Measurements from ENCODE around the gene KTI12. TPM values are rescaled to one million over a fixed set of nuclear protein-coding genes. Genes with fewer than 3 reads are reported as not detected.

Gene KTI12
- total RNA-seq, 1 donor from 2014 or later, result 16.5 TPM

- intact Hi-C loops (cut with micrococcal nuclease), result no loop called here
Measured at GRCh38 chr1:51989582-51990477, 43.8 kb downstream of the KTI12 start.

- intact Hi-C loops (cut with micrococcal nuclease), result no loop called here
Measured at GRCh38 chr1:51988254-51988653, 45.4 kb downstream of the KTI12 start.

- intact Hi-C loops (cut with micrococcal nuclease), result no loop called here
Measured at GRCh38 chr1:51986718-51987117, 46.9 kb downstream of the KTI12 start.

GRCh38 chr1:51982161-51982560 lies 51.4 kb downstream of the KTI12 start:
- intact Hi-C loops (cut with micrococcal nuclease), result no loop called here

Other genes starting within 250 kb of the KTI12 start
- 200 TPM in 2 replicates for gene NRDC, start 155.1 kb downstream of the KTI12 start, total RNA-seq
- 0.02 TPM in 1 of 2 replicates, not detected in the other for gene RAB3B, start 43.1 kb downstream of the KTI12 start, total RNA-seq
- gene TXNDC12, start 21.4 kb upstream of the KTI12 start, total RNA-seq, result 53.1 and 59.7 TPM in 2 replicates
- 33.0 and 34.5 TPM in 2 replicates for gene BTF3L4, start 22.5 kb upstream of the KTI12 start, total RNA-seq
- gene ZFYVE9, start 108.3 kb upstream of the KTI12 start, total RNA-seq, result 1.2 and 1.4 TPM in 2 replicates